Duodenal mucosa (tissue), 2 donors: ENCODE measurements around the gene NSDHL.

ENCODE experiments used
- H3K27ac ChIP-seq: one replicate; pipeline ENCODE4 v1.7.0; 2013; ENCODE audit warnings: low read depth, low read length
- H3K27me3 ChIP-seq, 2 donors: one replicate each; pipeline ENCODE4 v1.7.0; 2013; ENCODE audit warnings: low read length in 2 of 2, control low read depth in 1 of 2; ENCODE audit not compliant: insufficient read depth in 2 of 2, control insufficient read depth in 1 of 2
- H3K36me3 ChIP-seq, 2 donors: one replicate each; pipeline ENCODE4 v1.7.0; 2013; ENCODE audit warnings: low read length in 2 of 2, control low read depth in 1 of 2; ENCODE audit not compliant: insufficient read depth in 2 of 2, control insufficient read depth in 1 of 2
- H3K4me1 ChIP-seq, 2 donors: one replicate each; pipeline ENCODE4 v1.7.0; 2013; ENCODE audit warnings: low read length in 2 of 2, control low read depth in 1 of 2; ENCODE audit not compliant: insufficient read depth in 2 of 2, control insufficient read depth in 1 of 2
- H3K4me3 ChIP-seq, 2 donors: one replicate each; pipeline ENCODE4 v1.7.0; 2013; ENCODE audit warnings: low read length in 2 of 2, low read depth in 1 of 2
- H3K9ac ChIP-seq, 2 donors: one replicate each; pipeline ENCODE4 v1.7.0; 2013; ENCODE audit warnings: low read length in 2 of 2, low read depth in 1 of 2
- H3K9me3 ChIP-seq, 2 donors: one replicate each; pipeline ENCODE4 v1.7.0; 2013; ENCODE audit warnings: low read length in 2 of 2, control low read depth in 1 of 2; ENCODE audit not compliant: control insufficient read depth in 1 of 2

NSDHL gene

DNA sequence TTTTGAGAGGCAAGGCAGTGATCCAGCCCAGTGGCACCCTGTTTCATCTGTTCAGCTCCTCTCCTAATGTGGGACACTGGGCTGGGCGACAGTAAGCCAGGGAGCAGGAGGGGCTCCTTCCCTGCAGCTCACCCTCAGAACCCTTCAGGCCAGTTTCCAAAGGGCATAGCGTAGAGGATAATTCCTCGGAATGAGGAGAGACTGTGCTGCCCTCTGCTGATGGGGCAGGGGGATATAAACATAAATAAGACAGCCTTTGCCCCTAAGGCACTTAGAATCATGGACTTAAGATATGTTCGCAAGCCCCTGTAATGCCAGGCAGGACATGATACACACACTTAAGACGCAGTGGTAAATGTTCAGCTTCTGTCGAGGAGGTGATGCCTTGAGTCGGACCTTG lies 39.1 kb downstream of the NSDHL start:
- Histone ChIP-seq H3K4me1 (no peaks in the 10 kb centered on the region), H3K4me3 (no peak overlapping the region), H3K27ac (no peak overlapping the region), H3K9me3 (no peaks in the 10 kb centered on the region), H3K36me3 (peaks cover 22 to 49% of the 10 kb centered on the region in 2 donors), H3K27me3 (no peaks in the 10 kb centered on the region), H3K9ac (no peak overlapping the region)

DNA sequence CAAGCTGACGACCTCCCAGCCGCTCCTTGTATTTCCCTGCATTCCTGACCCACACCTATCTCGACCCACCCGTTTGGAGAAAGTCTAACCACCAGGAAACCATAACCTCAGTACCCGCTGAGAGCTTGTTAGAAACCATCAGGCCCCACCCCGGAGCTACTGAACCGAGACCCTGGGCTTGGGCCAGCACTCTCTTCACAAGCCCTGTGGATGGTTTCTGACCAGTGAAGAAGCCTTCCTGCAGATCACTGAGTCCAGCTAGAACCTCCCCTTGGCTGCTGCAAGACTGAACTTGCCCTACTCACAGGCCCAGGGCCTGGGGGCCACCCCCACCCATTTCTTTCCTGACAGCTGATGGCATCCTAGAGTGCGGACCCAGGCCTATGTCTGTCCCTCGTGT lies 40.4 kb downstream of the NSDHL start:
- Histone ChIP-seq H3K27ac (no peak overlapping the region), H3K9me3 (no peaks in the 10 kb centered on the region), H3K36me3 (peaks cover 17 to 37% of the 10 kb centered on the region in 2 donors), H3K9ac (no peak overlapping the region), H3K4me3 (no peak overlapping the region), H3K27me3 (no peaks in the 10 kb centered on the region), H3K4me1 (no peaks in the 10 kb centered on the region)

DNA sequence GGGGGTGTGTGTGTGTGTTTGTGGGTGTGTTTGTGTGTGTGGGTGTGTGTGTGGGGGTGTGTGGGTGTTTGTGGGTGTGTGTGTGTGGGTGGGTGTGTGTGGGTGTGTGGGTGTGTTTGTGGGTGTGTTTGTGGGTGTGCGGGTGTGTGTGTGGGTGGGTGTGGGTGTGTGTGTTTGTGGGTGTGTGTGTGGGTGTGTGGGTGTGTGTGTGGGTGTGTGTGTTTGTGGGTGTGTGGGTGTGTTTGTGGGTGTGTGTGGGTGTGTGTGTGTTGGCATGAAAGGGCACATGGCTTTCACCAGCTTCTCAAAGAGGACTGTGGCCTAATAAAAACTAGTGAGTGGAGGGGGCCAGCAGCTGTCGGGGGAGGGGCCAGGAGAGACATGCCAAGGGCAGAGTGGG lies 41.7 kb downstream of the NSDHL start:
- Histone ChIP-seq H3K9me3 (no peaks in the 10 kb centered on the region), H3K27ac (no peak overlapping the region), H3K36me3 (peaks cover 16 to 26% of the 10 kb centered on the region in 2 donors)

DNA sequence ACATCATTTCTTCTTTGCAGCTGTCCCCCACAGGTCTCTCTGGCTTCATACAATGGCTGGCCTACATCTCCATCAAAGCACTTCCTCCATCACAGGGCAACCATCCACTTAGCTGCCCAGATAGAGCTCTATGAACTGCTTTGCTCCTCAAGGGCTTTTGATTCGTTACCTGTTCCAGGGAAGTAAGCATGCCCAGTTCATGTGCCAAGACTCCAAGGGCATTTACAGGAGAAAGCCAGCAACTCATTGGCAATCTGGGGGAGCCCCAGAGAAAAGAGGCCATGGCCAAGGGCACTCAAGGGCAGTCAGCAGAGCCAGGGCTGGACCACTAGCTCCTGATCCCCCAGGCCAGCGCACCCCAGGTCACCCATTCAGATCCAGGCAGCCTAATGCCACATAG lies 42.5 kb downstream of the NSDHL start:
- Histone ChIP-seq H3K4me1 (no peaks in the 10 kb centered on the region), H3K27ac (no peak overlapping the region), H3K36me3 (peaks cover 16 to 22% of the 10 kb centered on the region in 2 donors), H3K9ac (no peak overlapping the region), H3K9me3 (no peaks in the 10 kb centered on the region), H3K27me3 (no peaks in the 10 kb centered on the region), H3K4me3 (no peak overlapping the region)

More for the DNA sequence above, 41.7 kb downstream of the NSDHL start:
- no peaks in the 10 kb centered on the region for H3K4me1 ChIP-seq
- H3K9ac ChIP-seq, result no peak overlapping the region
- H3K4me3 ChIP-seq, result no peak overlapping the region
- no peaks in the 10 kb centered on the region for H3K27me3 ChIP-seq

DNA sequence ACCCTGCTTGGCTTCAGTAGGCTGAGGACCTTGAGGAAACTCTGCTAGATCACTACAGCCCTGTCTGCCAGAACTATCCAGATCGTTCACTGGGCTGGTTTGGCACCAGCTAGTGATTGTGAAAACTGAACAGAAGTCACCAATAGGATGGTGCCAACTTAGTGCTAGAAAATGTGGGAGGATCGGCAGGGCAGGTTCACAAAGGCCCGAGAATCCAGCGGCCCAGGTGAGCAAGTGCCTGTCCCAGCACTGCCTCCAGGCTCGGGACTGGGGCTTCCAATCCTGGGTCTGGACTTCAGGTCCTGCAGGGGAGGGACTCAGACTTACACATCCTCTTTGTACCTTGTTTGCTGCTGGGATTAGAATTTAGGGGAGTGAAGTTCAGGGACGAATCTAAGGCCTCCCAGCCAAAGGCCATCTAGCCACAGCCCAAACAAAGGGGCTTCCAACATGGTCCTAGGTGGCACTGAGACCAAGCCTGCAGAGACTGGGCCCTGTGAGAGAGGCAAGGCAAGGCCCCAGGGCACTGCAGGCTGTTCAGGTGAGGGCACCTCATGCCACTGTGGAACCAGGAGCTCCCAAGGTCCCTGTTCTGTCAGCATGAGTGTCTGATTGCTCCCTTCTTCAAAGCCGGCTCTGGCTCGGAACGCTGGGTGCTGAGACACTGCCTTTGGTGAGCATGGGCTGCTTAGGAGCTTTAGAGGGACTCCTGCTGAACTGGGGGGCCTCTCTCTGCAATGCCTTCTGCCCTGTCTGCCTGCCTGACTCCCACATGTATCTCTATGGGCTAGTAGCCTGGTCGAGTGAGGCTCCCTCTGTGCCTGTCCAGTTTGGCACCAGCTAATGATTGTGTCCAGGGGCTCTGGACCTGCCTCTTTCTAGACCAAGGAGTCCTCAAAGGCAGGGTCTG lies 46.3 kb downstream of the NSDHL start:
- Histone ChIP-seq H3K4me3 (no peak overlapping the region), H3K27ac (no peak overlapping the region), H3K4me1 (no peaks in the 10 kb centered on the region), H3K9me3 (no peaks in the 10 kb centered on the region), H3K36me3 (no peaks in the 10 kb centered on the region), H3K27me3 (no peaks in the 10 kb centered on the region), H3K9ac (no peak overlapping the region)

DNA sequence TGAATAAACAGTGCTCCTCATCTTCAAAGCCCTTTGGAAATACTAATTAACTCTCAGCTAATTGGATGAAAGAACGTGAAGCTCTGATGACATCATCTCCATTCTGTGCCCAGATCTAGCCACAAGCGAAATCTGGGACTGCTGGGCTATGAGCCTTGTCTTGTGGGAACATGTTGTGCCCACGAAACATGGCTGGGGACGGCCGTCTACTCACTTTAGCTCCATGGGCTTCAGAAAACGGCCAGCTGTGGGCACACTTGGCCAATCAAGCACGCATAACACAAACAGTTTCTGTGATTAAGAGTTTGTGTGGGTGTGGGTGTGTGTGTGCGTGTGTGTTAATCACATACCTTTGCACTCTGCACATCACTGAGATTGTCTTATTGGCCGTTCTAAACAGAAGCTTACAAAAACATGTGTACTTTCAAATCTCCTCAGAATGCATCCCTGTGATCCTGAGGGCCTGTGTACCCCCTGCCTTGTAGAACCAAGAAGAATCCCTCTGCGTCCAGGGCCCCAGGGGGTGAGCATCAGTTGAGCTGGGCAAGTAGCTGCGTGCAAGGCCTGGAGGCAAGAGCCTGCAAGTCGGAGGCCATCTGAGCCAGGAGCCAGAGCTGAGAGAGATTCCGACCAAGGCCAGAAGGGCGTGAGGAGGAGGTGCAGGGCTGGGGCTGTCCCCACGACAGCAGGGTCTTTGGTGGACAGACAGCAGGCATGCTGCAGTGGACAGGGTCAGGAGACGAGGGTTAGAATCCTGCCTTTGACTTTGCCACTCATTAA lies 48.3 kb downstream of the NSDHL start:
- H3K4me3 ChIP-seq, result no peak overlapping the region
- no peaks in the 10 kb centered on the region for H3K9me3 ChIP-seq
- H3K9ac ChIP-seq, result no peak overlapping the region
- no peaks in the 10 kb centered on the region for H3K27me3 ChIP-seq
- H3K4me1 ChIP-seq, result no peaks in the 10 kb centered on the region
- no peak overlapping the region for H3K27ac ChIP-seq
- H3K36me3 ChIP-seq, result no peaks in the 10 kb centered on the region

DNA sequence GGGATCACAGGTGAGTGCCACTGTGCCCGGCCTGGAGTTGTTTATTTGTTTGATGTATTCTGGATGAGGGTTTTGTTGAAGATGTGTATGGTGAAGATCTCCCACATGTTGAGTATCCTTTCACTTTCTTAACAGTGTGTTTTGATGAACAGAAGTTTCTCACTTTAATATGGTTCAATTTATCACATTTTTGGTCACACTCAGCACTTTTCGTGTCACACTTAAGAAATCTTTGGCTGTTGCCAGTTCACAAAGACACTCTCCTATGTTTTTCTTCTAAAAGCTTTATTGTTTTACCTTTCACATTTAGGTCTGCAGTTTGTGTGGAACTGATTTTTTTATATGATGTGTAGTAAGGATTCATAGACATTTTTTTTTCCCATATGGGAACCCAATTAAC lies 50.4 kb downstream of the NSDHL start:
- no peaks in the 10 kb centered on the region for H3K9me3 ChIP-seq
- no peaks in the 10 kb centered on the region for H3K27me3 ChIP-seq
- H3K9ac ChIP-seq, result no peak overlapping the region
- no peak overlapping the region for H3K4me3 ChIP-seq
- no peaks in the 10 kb centered on the region for H3K4me1 ChIP-seq
- no peak overlapping the region for H3K27ac ChIP-seq
- no peaks in the 10 kb centered on the region for H3K36me3 ChIP-seq

DNA sequence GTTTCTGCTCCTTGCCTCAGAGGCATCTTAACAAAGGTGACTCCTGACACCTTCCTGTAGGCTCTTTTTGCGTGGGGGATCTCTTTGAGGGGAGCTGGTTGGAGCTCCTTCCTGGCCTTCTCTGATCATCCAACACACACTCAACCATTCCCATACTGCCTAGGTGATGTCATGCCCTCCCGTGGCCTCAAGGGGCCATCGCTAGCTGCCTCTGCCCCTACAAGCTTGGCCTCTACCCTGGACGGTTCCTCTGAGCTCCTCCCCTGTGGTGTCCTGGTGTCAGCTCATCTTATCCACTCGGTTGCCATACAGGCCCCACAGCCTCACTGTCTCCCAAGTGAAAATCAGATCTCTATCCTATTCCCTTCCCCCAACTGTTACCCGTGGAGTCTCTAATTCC lies 53.3 kb downstream of the NSDHL start:
- Histone ChIP-seq H3K27ac (no peak overlapping the region), H3K27me3 (no peaks in the 10 kb centered on the region), H3K4me1 (no peaks in the 10 kb centered on the region), H3K9me3 (no peaks in the 10 kb centered on the region), H3K36me3 (no peaks in the 10 kb centered on the region), H3K4me3 (no peak overlapping the region), H3K9ac (no peak overlapping the region)

DNA sequence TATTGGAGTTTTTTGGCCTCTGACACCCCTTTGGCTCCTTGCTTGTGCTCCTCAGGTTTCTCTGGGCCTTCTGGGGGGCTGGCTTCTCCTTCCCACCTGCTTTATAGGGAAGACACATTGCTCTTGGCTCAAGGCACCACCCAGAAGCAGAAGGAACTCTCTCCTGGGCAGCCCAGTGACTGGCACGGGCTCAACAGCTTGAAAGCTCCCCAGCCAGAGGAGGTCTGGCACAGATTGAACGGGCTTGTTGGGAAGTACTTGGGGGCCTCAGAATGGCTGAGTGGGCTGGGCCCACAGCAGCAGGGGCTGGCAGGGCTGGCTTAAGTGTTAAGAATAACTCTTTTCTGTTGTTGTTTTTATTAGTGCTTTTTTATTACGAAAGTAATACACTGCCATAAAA lies 55.9 kb downstream of the NSDHL start:
- no peaks in the 10 kb centered on the region for H3K27me3 ChIP-seq
- H3K9me3 ChIP-seq, result no peaks in the 10 kb centered on the region
- H3K4me3 ChIP-seq, result no peak overlapping the region
- H3K36me3 ChIP-seq, result no peaks in the 10 kb centered on the region
- H3K4me1 ChIP-seq, result no peaks in the 10 kb centered on the region
- H3K9ac ChIP-seq, result no peak overlapping the region
- no peak overlapping the region for H3K27ac ChIP-seq

DNA sequence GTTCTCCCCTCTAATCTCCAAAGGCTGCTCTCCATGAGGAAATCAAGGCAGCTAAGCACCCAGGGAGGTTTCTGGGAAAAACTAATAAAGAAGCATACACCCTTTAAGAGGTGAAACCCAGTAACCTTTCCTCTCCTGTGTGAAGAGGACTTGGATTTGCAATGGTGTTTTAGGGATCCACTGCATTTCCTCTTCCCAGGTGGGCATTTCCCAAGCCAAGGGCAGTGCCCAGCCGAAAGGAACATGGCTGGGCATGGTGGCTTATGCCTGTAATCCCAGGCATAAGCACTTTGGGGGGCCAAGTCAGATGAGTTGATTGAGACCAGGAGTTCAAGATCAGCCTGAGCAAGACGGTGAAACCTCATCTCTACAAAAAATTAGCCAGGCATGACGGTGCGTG lies 61.6 kb downstream of the NSDHL start:
- H3K4me1 ChIP-seq, result peaks cover 0 to 5% of the 10 kb centered on the region in 2 donors
- H3K36me3 ChIP-seq, result no peaks in the 10 kb centered on the region
- no peak overlapping the region for H3K27ac ChIP-seq
- H3K9me3 ChIP-seq, result no peaks in the 10 kb centered on the region
- H3K4me3 ChIP-seq, result no peak overlapping the region
- H3K27me3 ChIP-seq, result no peaks in the 10 kb centered on the region
- no peak overlapping the region for H3K9ac ChIP-seq
